ENCODE measurements around the gene CRADD.
A peak's percentile ranks its signal among the peaks of the same experiment; 100 is the strongest.

CRADD gene

GRCh38 chr12:93802698-93803423 lies 125.7 kb downstream of the CRADD start:
- TF ChIP-seq, protein P1, sequence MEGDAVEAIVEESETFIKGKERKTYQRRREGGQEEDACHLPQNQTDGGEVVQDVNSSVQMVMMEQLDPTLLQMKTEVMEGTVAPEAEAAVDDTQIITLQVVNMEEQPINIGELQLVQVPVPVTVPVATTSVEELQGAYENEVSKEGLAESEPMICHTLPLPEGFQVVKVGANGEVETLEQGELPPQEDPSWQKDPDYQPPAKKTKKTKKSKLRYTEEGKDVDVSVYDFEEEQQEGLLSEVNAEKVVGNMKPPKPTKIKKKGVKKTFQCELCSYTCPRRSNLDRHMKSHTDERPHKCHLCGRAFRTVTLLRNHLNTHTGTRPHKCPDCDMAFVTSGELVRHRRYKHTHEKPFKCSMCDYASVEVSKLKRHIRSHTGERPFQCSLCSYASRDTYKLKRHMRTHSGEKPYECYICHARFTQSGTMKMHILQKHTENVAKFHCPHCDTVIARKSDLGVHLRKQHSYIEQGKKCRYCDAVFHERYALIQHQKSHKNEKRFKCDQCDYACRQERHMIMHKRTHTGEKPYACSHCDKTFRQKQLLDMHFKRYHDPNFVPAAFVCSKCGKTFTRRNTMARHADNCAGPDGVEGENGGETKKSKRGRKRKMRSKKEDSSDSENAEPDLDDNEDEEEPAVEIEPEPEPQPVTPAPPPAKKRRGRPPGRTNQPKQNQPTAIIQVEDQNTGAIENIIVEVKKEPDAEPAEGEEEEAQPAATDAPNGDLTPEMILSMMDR (IDR thresholded peaks at IDR 0.05; ENCODE audit: low read depth, low read length): peak; percentile 45
- in situ Hi-C loops (cut with HindIII; ENCODE audit: low sequenced_read_pairs): no loop called here
- peak; percentile 46 for DNase-seq (ENCODE audit: low read depth, low spot score)
- H3K4me3 ChIP-seq (ENCODE audit: low read depth, low read length): no peak overlapping the region

GRCh38 chr12:93803424-93803807 lies 126.2 kb downstream of the CRADD start:
- TF ChIP-seq, protein P1 (IDR thresholded peaks at IDR 0.05; ENCODE audit: low read depth, low read length): no peak
- no peak overlapping the region for H3K4me3 ChIP-seq (ENCODE audit: low read depth, low read length)
- peak; percentile 89 for DNase-seq (ENCODE audit: low read depth, low spot score)
- in situ Hi-C loops (cut with HindIII; ENCODE audit: low sequenced_read_pairs): no loop called here

DNA sequence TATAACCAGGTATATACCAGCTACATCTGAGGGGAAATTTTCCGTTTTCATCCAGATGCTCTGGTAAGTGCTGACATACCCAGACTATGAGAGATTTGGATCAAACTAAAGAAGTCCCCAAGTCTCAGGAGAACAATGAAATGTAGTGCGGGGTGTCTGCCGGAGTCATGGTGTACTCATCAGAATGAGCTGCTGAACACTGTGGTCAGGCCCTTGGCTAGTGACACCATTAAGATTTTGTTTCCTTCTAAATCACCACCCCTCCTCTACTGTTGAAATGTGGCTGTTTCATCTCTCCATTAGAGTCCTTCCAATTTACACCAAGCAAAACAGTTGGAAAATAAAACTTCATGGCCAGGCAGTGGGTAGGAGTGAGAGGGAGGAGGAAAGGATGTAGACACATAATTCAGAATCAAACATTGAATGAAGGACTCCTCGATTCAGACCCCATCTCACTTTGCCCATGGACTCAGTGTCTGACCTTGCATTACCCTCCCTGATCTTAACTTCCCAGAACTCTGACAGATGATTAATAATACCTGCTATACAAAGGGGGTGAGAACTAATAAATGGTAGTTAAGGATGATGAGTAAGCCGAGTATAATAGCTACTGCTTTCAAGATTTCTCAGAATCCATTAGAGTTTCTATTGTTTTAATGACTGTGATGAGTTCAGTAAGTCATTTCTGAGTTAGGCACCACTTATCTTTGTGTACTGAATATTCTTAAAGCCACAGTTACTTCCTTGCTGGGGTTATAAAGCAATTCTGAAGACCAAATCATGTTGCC lies 127.4 kb downstream of the CRADD start:
- in situ Hi-C loops (cut with HindIII; ENCODE audit: low sequenced_read_pairs): no loop called here
- TF ChIP-seq, protein P1 (IDR thresholded peaks at IDR 0.05; ENCODE audit: low read depth, low read length): no peak
- no peak overlapping the region for H3K4me3 ChIP-seq (ENCODE audit: low read depth, low read length)
- DNase-seq (ENCODE audit: low read depth, low spot score): peak; percentile 65

GRCh38 chr12:93805736-93806141 lies 128.6 kb downstream of the CRADD start:
- H3K4me3 ChIP-seq (ENCODE audit: low read depth, low read length): no peak overlapping the region
- in situ Hi-C loops (cut with HindIII; ENCODE audit: low sequenced_read_pairs): no loop called here
- TF ChIP-seq, protein P1 (IDR thresholded peaks at IDR 0.05; ENCODE audit: low read depth, low read length): no peak
- peak; percentile 43 for DNase-seq (ENCODE audit: low read depth, low spot score)

DNA sequence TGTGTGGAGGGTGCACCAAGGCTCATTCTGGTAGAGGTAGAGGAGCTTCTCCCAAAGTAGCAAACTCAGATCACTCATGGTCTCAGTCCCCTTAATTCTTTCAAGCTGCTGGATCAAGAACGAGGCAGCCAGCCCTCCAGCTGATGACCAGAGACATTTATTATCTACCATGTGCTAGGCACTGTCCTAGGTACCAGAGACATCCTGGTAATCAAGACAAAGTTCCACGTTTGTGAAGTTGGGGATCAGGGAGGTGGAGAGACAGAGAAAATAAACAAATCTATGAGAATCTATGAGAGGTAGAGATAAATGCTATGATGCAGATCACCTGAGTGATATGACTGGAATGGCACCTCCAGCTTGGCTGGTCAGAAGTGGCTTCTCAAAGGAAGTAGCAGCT lies 130.2 kb downstream of the CRADD start:
- no peak overlapping the region for H3K4me3 ChIP-seq (ENCODE audit: low read depth, low read length)
- TF ChIP-seq, protein P1 (IDR thresholded peaks at IDR 0.05; ENCODE audit: low read depth, low read length): no peak
- DNase-seq (ENCODE audit: low read depth, low spot score): no peak
- in situ Hi-C loops (cut with HindIII; ENCODE audit: low sequenced_read_pairs): no loop called here

DNA sequence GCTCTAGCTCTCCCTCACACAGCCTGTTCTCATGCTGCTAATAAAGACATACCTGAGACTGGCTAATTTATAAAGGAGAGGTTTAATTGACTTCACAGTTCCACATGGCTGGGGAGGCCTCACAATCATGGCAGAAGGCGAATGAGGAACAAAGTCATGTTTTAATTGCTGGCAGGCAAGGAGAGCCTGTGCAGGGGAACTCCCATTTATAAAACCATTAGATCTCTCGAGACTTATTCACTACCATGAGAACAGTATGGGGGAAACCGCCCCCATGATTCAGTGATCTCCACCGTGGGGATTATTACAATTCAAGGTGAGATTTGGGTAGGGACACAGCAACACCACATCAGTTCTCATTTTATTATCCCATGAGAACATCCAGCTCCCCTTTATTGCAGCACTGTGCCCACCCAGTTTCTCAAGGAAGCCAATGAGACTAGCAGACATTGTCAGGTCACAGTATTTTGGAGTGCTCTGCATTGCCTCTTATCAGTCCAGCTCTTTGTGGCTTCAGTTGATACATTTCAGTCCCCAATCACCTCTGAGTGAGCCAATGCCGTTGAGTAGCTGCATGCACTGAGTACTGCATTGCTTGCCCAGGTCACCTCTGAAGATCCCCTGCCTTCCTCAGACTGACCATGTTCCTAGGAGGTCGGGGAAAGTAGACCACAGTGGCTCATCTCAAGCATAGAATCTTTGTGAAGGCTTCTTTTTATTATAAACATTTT lies 131.2 kb downstream of the CRADD start:
- no peak for DNase-seq (ENCODE audit: low read depth, low spot score)
- H3K4me3 ChIP-seq (ENCODE audit: low read depth, low read length): no peak overlapping the region
- in situ Hi-C loops (cut with HindIII; ENCODE audit: low sequenced_read_pairs): no loop called here
- TF ChIP-seq, protein P1 (IDR thresholded peaks at IDR 0.05; ENCODE audit: low read depth, low read length): no peak

Measured in astrocyte of the spinal cord (primary cell).